Measurements from ENCODE around the gene ENTPD5. TPM values are rescaled to one million over a fixed set of nuclear protein-coding genes. Genes with fewer than 3 reads are reported as not detected.

The ENTPD5 gene
- total RNA-seq, 2 donors from 2014 or later = 15.6 to 16.5 TPM

- no peak overlapping the region for H3K9ac ChIP-seq (ENCODE audit: extremely low read depth, low read length, poor library complexity, severe bottlenecking)
- TF ChIP-seq CTCF (conservative IDR thresholded peaks at IDR 0.05) = peak; percentile 83
These were observed 19.2 kb upstream of the ENTPD5 start for GRCh38 chr14:74038020-74038859.

GRCh38 chr14:74035556-74035955, 16.5 kb upstream of the ENTPD5 start:
- Histone ChIP-seq H3K9ac (ENCODE audit: extremely low read depth, low read length, poor library complexity, severe bottlenecking) (no peak overlapping the region), H3K9me3 (ENCODE audit: control insufficient read depth, low read length) (no peaks in the 10 kb centered on the region), H3K4me1 (ENCODE audit: control insufficient read depth, insufficient read depth, low read length) (no peaks in the 10 kb centered on the region), H3K27ac (ENCODE audit: low read depth, low read length) (no peak overlapping the region), H3K36me3 (ENCODE audit: control insufficient read depth, insufficient read depth, low read length) (no peaks in the 10 kb centered on the region), H3K27me3 (ENCODE audit: control insufficient read depth, insufficient read depth, low read length, poor library complexity, severe bottlenecking) (no peaks in the 10 kb centered on the region), H3K4me3 (ENCODE audit: low read length) (no peak overlapping the region)
- H3K4me1 Mint-ChIP-seq = no peaks in the 10 kb centered on the region
- no peak for DNase-seq
- no peak overlapping the region for H3K4me3 Mint-ChIP-seq
- no peaks in the 10 kb centered on the region for H3K9me3 Mint-ChIP-seq
- TF ChIP-seq CTCF (conservative IDR thresholded peaks at IDR 0.05) = no peak
- no peaks in the 10 kb centered on the region for H3K36me3 Mint-ChIP-seq (ENCODE audit: low read depth)
- H3K27ac Mint-ChIP-seq = no peak overlapping the region
- H3K27me3 Mint-ChIP-seq (ENCODE audit: insufficient read depth) = no peaks in the 10 kb centered on the region
- WGBS, 2 experiments (ENCODE audit: insufficient coverage in 1 of 2, insufficient read length in 1 of 2) = 82 to 100% methylated on average over 1 to 2 of the region's 4 CpGs

More at GRCh38 chr14:74038020-74038859, 19.2 kb upstream of the ENTPD5 start:
- no peaks in the 10 kb centered on the region for H3K27me3 ChIP-seq (ENCODE audit: control insufficient read depth, insufficient read depth, low read length, poor library complexity, severe bottlenecking)
- H3K27ac ChIP-seq (ENCODE audit: low read depth, low read length) = no peak overlapping the region
- WGBS, 2 experiments (ENCODE audit: insufficient coverage in 1 of 2, insufficient read length in 1 of 2) = 77% methylated on average over 2 of the region's 3 CpGs; no CpG with 5 or more reads in 1 of the 2 experiments
- H3K9me3 Mint-ChIP-seq = no peaks in the 10 kb centered on the region
- H3K27me3 Mint-ChIP-seq (ENCODE audit: insufficient read depth) = no peaks in the 10 kb centered on the region
- no peak overlapping the region for H3K4me3 ChIP-seq (ENCODE audit: low read length)
- no peaks in the 10 kb centered on the region for H3K4me1 Mint-ChIP-seq
- H3K36me3 ChIP-seq (ENCODE audit: control insufficient read depth, insufficient read depth, low read length) = no peaks in the 10 kb centered on the region
- H3K9me3 ChIP-seq (ENCODE audit: control insufficient read depth, low read length) = no peaks in the 10 kb centered on the region
- no peaks in the 10 kb centered on the region for H3K36me3 Mint-ChIP-seq (ENCODE audit: low read depth)
- H3K4me3 Mint-ChIP-seq = no peak overlapping the region
- no peak overlapping the region for H3K27ac Mint-ChIP-seq
- no peaks in the 10 kb centered on the region for H3K4me1 ChIP-seq (ENCODE audit: control insufficient read depth, insufficient read depth, low read length)
- DNase-seq = no peak

- no peaks in the 10 kb centered on the region for H3K36me3 Mint-ChIP-seq (ENCODE audit: low read depth)
- Histone ChIP-seq H3K9me3 (ENCODE audit: control insufficient read depth, low read length) (no peaks in the 10 kb centered on the region), H3K9ac (ENCODE audit: extremely low read depth, low read length, poor library complexity, severe bottlenecking) (no peak overlapping the region), H3K27ac (ENCODE audit: low read depth, low read length) (no peak overlapping the region), H3K4me1 (ENCODE audit: control insufficient read depth, insufficient read depth, low read length) (no peaks in the 10 kb centered on the region), H3K36me3 (ENCODE audit: control insufficient read depth, insufficient read depth, low read length) (no peaks in the 10 kb centered on the region), H3K4me3 (ENCODE audit: low read length) (no peak overlapping the region), H3K27me3 (ENCODE audit: control insufficient read depth, insufficient read depth, low read length, poor library complexity, severe bottlenecking) (no peaks in the 10 kb centered on the region)
- H3K4me1 Mint-ChIP-seq = no peaks in the 10 kb centered on the region
- H3K4me3 Mint-ChIP-seq = no peak overlapping the region
- H3K9me3 Mint-ChIP-seq = no peaks in the 10 kb centered on the region
- H3K27ac Mint-ChIP-seq = no peak overlapping the region
- WGBS, 2 experiments (ENCODE audit: insufficient coverage in 1 of 2, insufficient read length in 1 of 2) = 75 to 96% methylated on average over 2 of the region's 3 CpGs
- no peak for TF ChIP-seq CTCF (conservative IDR thresholded peaks at IDR 0.05)
- no peaks in the 10 kb centered on the region for H3K27me3 Mint-ChIP-seq (ENCODE audit: insufficient read depth)
- DNase-seq = no peak
These were observed 15.5 kb upstream of the ENTPD5 start for GRCh38 chr14:74034572-74034971.

Measured in endodermal cell (in vitro differentiated cells).